ENCODE results near the gene PYY. TPM values are rescaled to one million over a fixed set of nuclear protein-coding genes. Genes with fewer than 3 reads are reported as not detected.

Gene PYY
- total RNA-seq, 1 experiment from 2014 or later: not detected

- H3K4me3 Mint-ChIP-seq (ENCODE audit: low read depth, unreplicated experiment): no peak overlapping the region
Measured at GRCh38 chr17:43979011-43979410, 25.3 kb upstream of the PYY start.

GRCh38 chr17:43978078-43978477 lies 24.3 kb upstream of the PYY start:
- H3K4me1 Mint-ChIP-seq (ENCODE audit: low read depth, unreplicated experiment): no peaks in the 10 kb centered on the region
- H3K36me3 Mint-ChIP-seq (ENCODE audit: insufficient read depth, unreplicated experiment): no peaks in the 10 kb centered on the region
- CTCF ChIA-PET: interaction anchor here (0.6 kb wide), 1 partner anchor 8 kb away, joined by 7 read pairs; no protein-coding TSS in a partner anchor
- no peak for TF ChIP-seq CTCF (IDR thresholded peaks at IDR 0.05; ENCODE audit: unreplicated experiment)
- H3K4me3 Mint-ChIP-seq (ENCODE audit: low read depth, unreplicated experiment): no peak overlapping the region
- BruUV-seq (replicated peaks): no TSS peak
- no peaks in the 10 kb centered on the region for H3K9me3 Mint-ChIP-seq (ENCODE audit: low read depth, unreplicated experiment)
- no peak overlapping the region for H3K27ac Mint-ChIP-seq (ENCODE audit: unreplicated experiment)
- DNase-seq: no peak
- H3K27me3 Mint-ChIP-seq (ENCODE audit: unreplicated experiment): peaks cover 87% of the 10 kb centered on the region
- intact Hi-C loops (cut with micrococcal nuclease; ENCODE audit: unreplicated experiment): no loop called here

More at GRCh38 chr17:43979011-43979410, 25.3 kb upstream of the PYY start:
- H3K9me3 Mint-ChIP-seq (ENCODE audit: low read depth, unreplicated experiment): no peaks in the 10 kb centered on the region
- CTCF ChIA-PET: interaction anchor here (0.7 to 1.1 kb wide), 4 partner anchors 9 to 173 kb away, joined by 4 to 17 read pairs (median 10); no protein-coding TSS in a partner anchor
- DNase-seq: no peak
- H3K36me3 Mint-ChIP-seq (ENCODE audit: insufficient read depth, unreplicated experiment): no peaks in the 10 kb centered on the region
- BruUV-seq (replicated peaks): no TSS peak
- intact Hi-C loops (cut with micrococcal nuclease; ENCODE audit: unreplicated experiment): no loop called here
- no peak overlapping the region for H3K27ac Mint-ChIP-seq (ENCODE audit: unreplicated experiment)
- peaks cover 90% of the 10 kb centered on the region for H3K27me3 Mint-ChIP-seq (ENCODE audit: unreplicated experiment)
- no peaks in the 10 kb centered on the region for H3K4me1 Mint-ChIP-seq (ENCODE audit: low read depth, unreplicated experiment)
- TF ChIP-seq CTCF (IDR thresholded peaks at IDR 0.05; ENCODE audit: unreplicated experiment): no peak

- no peak overlapping the region for H3K4me3 Mint-ChIP-seq (ENCODE audit: low read depth, unreplicated experiment)
- no peaks in the 10 kb centered on the region for H3K4me1 Mint-ChIP-seq (ENCODE audit: low read depth, unreplicated experiment)
- H3K27ac Mint-ChIP-seq (ENCODE audit: unreplicated experiment): no peak overlapping the region
- CTCF ChIA-PET: no interaction called here
- no peaks in the 10 kb centered on the region for H3K9me3 Mint-ChIP-seq (ENCODE audit: low read depth, unreplicated experiment)
- DNase-seq: no peak
- intact Hi-C loops (cut with micrococcal nuclease; ENCODE audit: unreplicated experiment): no loop called here
- H3K27me3 Mint-ChIP-seq (ENCODE audit: unreplicated experiment): peaks cover 78% of the 10 kb centered on the region
- TF ChIP-seq CTCF (IDR thresholded peaks at IDR 0.05; ENCODE audit: unreplicated experiment): no peak
- H3K36me3 Mint-ChIP-seq (ENCODE audit: insufficient read depth, unreplicated experiment): no peaks in the 10 kb centered on the region
- no TSS peak for BruUV-seq (replicated peaks)
Measured at GRCh38 chr17:43976963-43977837, 23.5 kb upstream of the PYY start.

- TF ChIP-seq CTCF (IDR thresholded peaks at IDR 0.05; ENCODE audit: unreplicated experiment): no peak
- H3K27me3 Mint-ChIP-seq (ENCODE audit: unreplicated experiment): peaks cover 78% of the 10 kb centered on the region
- BruUV-seq (replicated peaks): no TSS peak
Measured at GRCh38 chr17:43975898-43976297, 22.2 kb upstream of the PYY start.

More at GRCh38 chr17:43975898-43976297, 22.2 kb upstream of the PYY start:
- Mint-ChIP-seq H3K4me3 (ENCODE audit: low read depth, unreplicated experiment) (no peak overlapping the region), H3K9me3 (ENCODE audit: low read depth, unreplicated experiment) (no peaks in the 10 kb centered on the region), H3K27ac (ENCODE audit: unreplicated experiment) (no peak overlapping the region), H3K36me3 (ENCODE audit: insufficient read depth, unreplicated experiment) (no peaks in the 10 kb centered on the region), H3K4me1 (ENCODE audit: low read depth, unreplicated experiment) (no peaks in the 10 kb centered on the region)
- no peak for DNase-seq
- CTCF ChIA-PET: no interaction called here
- intact Hi-C loops (cut with micrococcal nuclease; ENCODE audit: unreplicated experiment): no loop called here
